Measurements from ENCODE around the gene PCID2. TPM values are rescaled to one million over a fixed set of nuclear protein-coding genes. Genes with fewer than 3 reads are reported as not detected.

Gene PCID2
- total RNA-seq, 3 donors from 2014 or later, result 50.2 to 79.2 (median 76.7) TPM

DNA sequence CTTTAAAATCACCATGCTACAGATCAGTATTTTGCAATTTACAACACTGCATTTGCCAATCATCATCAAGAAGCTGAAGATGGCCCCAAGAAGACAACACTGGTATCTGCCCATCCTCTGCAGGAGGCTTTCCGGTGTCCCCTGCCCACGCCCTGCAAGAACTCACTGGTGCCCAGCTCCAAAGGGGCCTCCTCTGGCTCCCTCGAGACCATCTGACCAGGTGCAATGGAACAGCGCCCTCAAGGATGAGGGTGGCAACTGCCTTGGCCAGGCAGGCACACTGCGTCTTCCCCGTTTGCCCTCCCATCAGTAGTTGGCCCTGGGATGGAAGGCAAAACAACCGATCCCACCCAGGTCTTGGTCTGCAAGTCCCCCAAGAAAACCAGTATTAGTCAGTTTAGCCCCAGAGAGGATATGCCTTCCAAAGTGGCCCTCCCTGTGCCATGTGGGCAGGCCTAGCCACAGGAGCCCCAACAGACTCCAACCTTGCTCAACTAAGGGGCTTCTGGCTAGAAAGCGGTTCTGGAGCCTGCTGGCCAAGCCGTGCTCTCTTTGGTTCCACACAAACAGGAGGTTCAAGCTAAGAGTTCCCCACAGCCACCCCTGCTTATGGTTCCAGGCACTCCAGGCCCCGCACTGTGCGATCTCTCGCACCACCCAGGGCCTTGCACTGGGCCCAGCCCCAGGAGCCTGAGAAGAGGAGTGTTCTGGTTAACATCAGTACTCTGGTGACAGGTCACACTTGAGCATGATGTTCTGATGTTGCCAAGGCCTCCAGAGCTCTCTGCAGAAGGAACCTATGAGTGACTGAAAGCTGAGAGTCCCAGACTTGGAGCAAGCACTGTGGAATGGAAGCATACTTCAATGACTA, 4.7 kb downstream of the PCID2 start:
- no peak for DNase-seq (ENCODE audit: low spot score in 2 of 2)
- H3K4me1 ChIP-seq, result peaks cover 0 to 11% of the 10 kb centered on the region in 2 donors
- H3K4me3 ChIP-seq, result no peak overlapping the region
- H3K36me3 ChIP-seq, result no peaks in the 10 kb centered on the region
- no peaks in the 10 kb centered on the region for H3K27me3 ChIP-seq
- intact Hi-C loops (cut with DNase I; ENCODE audit: low total_unique reads), result no loop called here
- no peak for TF ChIP-seq POLR2A (IDR thresholded peaks at IDR 0.05)
- TF ChIP-seq, protein P1, sequence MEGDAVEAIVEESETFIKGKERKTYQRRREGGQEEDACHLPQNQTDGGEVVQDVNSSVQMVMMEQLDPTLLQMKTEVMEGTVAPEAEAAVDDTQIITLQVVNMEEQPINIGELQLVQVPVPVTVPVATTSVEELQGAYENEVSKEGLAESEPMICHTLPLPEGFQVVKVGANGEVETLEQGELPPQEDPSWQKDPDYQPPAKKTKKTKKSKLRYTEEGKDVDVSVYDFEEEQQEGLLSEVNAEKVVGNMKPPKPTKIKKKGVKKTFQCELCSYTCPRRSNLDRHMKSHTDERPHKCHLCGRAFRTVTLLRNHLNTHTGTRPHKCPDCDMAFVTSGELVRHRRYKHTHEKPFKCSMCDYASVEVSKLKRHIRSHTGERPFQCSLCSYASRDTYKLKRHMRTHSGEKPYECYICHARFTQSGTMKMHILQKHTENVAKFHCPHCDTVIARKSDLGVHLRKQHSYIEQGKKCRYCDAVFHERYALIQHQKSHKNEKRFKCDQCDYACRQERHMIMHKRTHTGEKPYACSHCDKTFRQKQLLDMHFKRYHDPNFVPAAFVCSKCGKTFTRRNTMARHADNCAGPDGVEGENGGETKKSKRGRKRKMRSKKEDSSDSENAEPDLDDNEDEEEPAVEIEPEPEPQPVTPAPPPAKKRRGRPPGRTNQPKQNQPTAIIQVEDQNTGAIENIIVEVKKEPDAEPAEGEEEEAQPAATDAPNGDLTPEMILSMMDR (IDR thresholded peaks at IDR 0.05), result no peak
- TF ChIP-seq POLR2AphosphoS5 (IDR thresholded peaks at IDR 0.05), result no peak
- H3K27ac ChIP-seq, result no peak overlapping the region
- H3K9me3 ChIP-seq, result no peaks in the 10 kb centered on the region

DNA sequence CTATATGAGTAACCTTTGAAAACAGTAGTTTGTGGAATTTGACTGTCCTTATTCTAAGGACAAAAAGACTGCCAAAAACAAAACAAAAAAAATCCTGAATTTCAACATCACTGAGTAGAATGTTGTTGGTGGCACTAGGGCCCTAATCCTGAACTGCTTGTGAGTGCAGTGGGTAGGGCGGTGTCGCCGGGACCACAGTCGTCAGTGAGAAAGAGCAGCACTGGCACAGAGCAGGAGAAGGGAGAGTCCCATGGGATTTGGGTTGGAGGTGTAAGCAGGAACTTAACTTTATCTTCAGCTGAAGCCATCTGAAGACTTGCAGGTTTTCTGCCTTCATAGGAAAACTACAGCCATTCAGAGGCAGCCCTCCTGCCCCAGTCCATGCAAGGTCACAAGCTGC, 5.6 kb downstream of the PCID2 start:
- Histone ChIP-seq H3K4me1 (peaks cover 0 to 11% of the 10 kb centered on the region in 2 donors), H3K9me3 (no peaks in the 10 kb centered on the region), H3K36me3 (no peaks in the 10 kb centered on the region), H3K4me3 (no peak overlapping the region), H3K27ac (no peak overlapping the region), H3K27me3 (no peaks in the 10 kb centered on the region)
- intact Hi-C loops (cut with DNase I; ENCODE audit: low total_unique reads), result no loop called here
- DNase-seq (ENCODE audit: low spot score in 2 of 2), result no peak
- TF ChIP-seq, protein P1 (IDR thresholded peaks at IDR 0.05), result no peak
- no peak for TF ChIP-seq POLR2A (IDR thresholded peaks at IDR 0.05)
- TF ChIP-seq POLR2AphosphoS5 (IDR thresholded peaks at IDR 0.05), result no peak

DNA sequence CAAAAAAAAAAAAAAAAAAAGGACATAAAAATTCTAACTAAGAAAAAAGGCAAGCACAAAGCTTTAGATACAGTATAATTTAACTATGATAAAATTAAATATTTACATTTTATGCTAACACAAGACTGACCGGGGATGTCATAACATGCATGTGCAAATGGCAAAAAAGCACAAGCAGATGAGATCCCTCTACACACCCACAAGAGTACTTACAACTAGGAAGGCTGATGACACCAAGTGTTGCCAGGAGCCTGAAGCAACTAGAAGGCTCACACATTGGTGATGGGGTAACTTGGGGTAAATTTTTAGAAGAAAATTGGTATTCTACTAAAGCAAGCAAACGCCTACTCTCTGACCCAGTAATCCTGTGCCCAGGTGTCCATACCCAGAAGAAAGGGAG, 6.7 kb downstream of the PCID2 start:
- Histone ChIP-seq H3K36me3 (no peaks in the 10 kb centered on the region), H3K4me1 (peaks cover 0 to 3% of the 10 kb centered on the region in 2 donors), H3K9me3 (no peaks in the 10 kb centered on the region), H3K27ac (no peak overlapping the region), H3K4me3 (no peak overlapping the region), H3K27me3 (no peaks in the 10 kb centered on the region)
- DNase-seq (ENCODE audit: low spot score in 2 of 2), result no peak
- TF ChIP-seq POLR2A (IDR thresholded peaks at IDR 0.05), result no peak
- TF ChIP-seq, protein P1 (IDR thresholded peaks at IDR 0.05), result no peak
- TF ChIP-seq POLR2AphosphoS5 (IDR thresholded peaks at IDR 0.05), result no peak
- intact Hi-C loops (cut with DNase I; ENCODE audit: low total_unique reads), result no loop called here

DNA sequence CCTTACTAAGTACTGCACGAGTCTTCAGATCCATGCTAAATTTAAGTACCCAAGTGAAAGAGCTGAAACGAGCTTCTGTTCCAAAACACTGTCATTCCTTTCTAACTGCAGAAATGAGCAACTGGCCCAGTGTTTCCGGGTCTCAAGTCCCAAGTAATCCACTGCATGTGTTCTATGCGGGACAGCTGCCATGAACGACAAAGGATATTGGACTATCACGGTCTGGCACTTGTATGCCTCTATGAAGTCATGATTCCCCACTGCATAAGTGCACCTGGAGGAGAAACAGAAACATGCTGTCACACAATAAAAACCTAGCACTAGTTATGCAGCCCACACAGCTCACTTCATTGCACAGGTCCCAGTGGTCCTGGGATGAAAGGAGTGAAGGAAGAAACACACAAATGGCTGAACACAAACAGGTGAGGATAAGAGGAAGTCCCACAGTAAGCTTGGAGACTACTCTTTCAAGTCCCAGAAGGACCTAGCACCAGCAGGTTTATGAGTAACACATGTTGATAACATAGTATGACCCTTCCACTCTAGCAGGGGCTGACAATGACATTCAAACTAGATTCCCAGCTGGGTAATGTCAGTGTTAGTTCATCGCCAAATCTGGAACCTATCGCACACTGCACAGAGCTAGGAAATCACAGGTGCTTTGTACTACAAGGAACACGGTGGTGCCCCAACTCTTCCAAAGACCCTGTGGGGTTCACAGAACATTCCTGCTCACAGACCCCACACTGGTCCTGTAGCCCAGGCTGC, 11.3 kb downstream of the PCID2 start:
- H3K9me3 ChIP-seq, result no peaks in the 10 kb centered on the region
- no peaks in the 10 kb centered on the region for H3K4me1 ChIP-seq
- no peaks in the 10 kb centered on the region for H3K27me3 ChIP-seq
- DNase-seq (ENCODE audit: low spot score in 2 of 2), result no peak
- TF ChIP-seq POLR2A (IDR thresholded peaks at IDR 0.05) (no peak), POLR2AphosphoS5 (IDR thresholded peaks at IDR 0.05) (no peak)
- TF ChIP-seq, protein P1 (IDR thresholded peaks at IDR 0.05), result no peak
- no peak overlapping the region for H3K4me3 ChIP-seq
- H3K36me3 ChIP-seq, result no peaks in the 10 kb centered on the region
- intact Hi-C loops (cut with DNase I; ENCODE audit: low total_unique reads), result no loop called here
- no peak overlapping the region for H3K27ac ChIP-seq

DNA sequence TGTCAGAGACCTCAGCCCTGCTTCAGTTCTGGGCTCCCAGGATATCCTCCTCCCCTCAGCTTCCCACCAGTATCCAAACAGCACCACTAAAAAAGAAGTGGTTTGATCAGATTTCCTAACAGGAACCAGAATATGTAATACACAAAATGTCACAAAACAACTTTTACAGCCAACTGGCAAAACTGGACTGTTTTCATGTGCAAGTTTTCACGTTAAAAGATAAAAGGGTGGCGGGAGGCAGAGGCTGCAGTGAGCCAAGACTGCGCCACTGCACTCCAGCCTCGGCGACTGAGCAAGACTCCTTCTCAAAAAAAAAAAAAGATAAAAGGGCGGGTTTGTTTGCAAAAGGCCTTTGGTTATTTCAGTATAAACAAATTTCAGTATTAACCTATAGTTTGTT, 13.1 kb downstream of the PCID2 start:
- no peaks in the 10 kb centered on the region for H3K4me1 ChIP-seq
- DNase-seq (ENCODE audit: low spot score in 2 of 2), result no peak
- H3K27me3 ChIP-seq, result no peaks in the 10 kb centered on the region
- intact Hi-C loops (cut with DNase I; ENCODE audit: low total_unique reads), result no loop called here
- H3K36me3 ChIP-seq, result no peaks in the 10 kb centered on the region
- TF ChIP-seq, protein P1 (IDR thresholded peaks at IDR 0.05), result no peak
- TF ChIP-seq POLR2AphosphoS5 (IDR thresholded peaks at IDR 0.05) (no peak), POLR2A (IDR thresholded peaks at IDR 0.05) (no peak)
- no peak overlapping the region for H3K4me3 ChIP-seq
- no peaks in the 10 kb centered on the region for H3K9me3 ChIP-seq
- peak overlapping the region; percentile 10 to 41 for H3K27ac ChIP-seq
